ENCODE data around the gene SLC6A11. TPM values are rescaled to one million over a fixed set of nuclear protein-coding genes. Genes with fewer than 3 reads are reported as not detected.

Gene SLC6A11
- total and polyA plus RNA-seq, 7 donors: 0.06 TPM; not detected in 6

- ATAC-seq (no peak), DNase-seq (no peak)
- no peak overlapping the region for H3K4me3 ChIP-seq
- H3K36me3 ChIP-seq (ENCODE audit: insufficient read depth in 1 of 2, low read depth in 1 of 2): no peaks in the 10 kb centered on the region
- no peaks in the 10 kb centered on the region for H3K4me1 ChIP-seq
- no peaks in the 10 kb centered on the region for H3K9me3 ChIP-seq
- H3K27me3 ChIP-seq (ENCODE audit: insufficient read depth in 3 of 3, low read length in 2 of 3): peaks cover 0 to 6% (median 2%) of the 10 kb centered on the region in 3 donors
- H3K27ac ChIP-seq: no peak overlapping the region
- TF ChIP-seq, protein P1, sequence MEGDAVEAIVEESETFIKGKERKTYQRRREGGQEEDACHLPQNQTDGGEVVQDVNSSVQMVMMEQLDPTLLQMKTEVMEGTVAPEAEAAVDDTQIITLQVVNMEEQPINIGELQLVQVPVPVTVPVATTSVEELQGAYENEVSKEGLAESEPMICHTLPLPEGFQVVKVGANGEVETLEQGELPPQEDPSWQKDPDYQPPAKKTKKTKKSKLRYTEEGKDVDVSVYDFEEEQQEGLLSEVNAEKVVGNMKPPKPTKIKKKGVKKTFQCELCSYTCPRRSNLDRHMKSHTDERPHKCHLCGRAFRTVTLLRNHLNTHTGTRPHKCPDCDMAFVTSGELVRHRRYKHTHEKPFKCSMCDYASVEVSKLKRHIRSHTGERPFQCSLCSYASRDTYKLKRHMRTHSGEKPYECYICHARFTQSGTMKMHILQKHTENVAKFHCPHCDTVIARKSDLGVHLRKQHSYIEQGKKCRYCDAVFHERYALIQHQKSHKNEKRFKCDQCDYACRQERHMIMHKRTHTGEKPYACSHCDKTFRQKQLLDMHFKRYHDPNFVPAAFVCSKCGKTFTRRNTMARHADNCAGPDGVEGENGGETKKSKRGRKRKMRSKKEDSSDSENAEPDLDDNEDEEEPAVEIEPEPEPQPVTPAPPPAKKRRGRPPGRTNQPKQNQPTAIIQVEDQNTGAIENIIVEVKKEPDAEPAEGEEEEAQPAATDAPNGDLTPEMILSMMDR (IDR thresholded peaks at IDR 0.05): no peak
- WGBS, 3 donors: 74 to 80% (median 77%) methylated on average over 8 to 9 of the region's 9 CpGs
- intact Hi-C loops (cut with DNase I): no loop called here
Observed at GRCh38 chr3:10935846-10936631, 120.0 kb downstream of the SLC6A11 start.

DNA sequence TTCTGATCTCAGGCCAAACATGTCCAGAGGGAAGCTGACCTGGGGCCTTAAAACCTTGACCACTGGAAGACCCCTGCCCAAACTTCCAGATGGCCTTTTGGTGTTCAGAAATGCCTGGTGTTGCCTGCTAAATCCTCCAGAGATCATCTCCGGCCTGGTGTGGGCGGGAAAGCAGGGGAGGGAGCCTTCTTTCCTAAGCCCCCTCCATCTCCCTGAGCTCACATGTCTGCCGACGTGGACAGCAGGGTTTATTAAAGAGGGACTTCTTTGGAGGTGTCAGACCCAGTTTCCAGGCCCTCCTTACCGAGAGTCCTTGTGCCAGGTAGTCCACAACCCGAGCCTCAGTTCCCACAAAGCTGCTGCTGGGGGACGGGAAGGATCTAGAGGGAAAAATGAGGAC lies 120.7 kb downstream of the SLC6A11 start:
- H3K4me1 ChIP-seq: no peaks in the 10 kb centered on the region
- no peaks in the 10 kb centered on the region for H3K9me3 ChIP-seq
- TF ChIP-seq, protein P1 (IDR thresholded peaks at IDR 0.05): no peak
- ATAC-seq (no peak), DNase-seq (no peak)
- no peak overlapping the region for H3K27ac ChIP-seq
- no peak overlapping the region for H3K4me3 ChIP-seq
- WGBS, 3 donors: 68 to 76% (median 72%) methylated on average over 7 of the region's 7 CpGs
- H3K36me3 ChIP-seq (ENCODE audit: insufficient read depth in 1 of 2, low read depth in 1 of 2): no peaks in the 10 kb centered on the region
- H3K27me3 ChIP-seq (ENCODE audit: insufficient read depth in 3 of 3, low read length in 2 of 3): peaks cover 0 to 6% (median 2%) of the 10 kb centered on the region in 3 donors
- intact Hi-C loops (cut with DNase I): no loop called here

- TF ChIP-seq, protein P1 (IDR thresholded peaks at IDR 0.05): no peak
- intact Hi-C loops (cut with DNase I): no loop called here
- Histone ChIP-seq H3K27ac (no peak overlapping the region), H3K36me3 (ENCODE audit: insufficient read depth in 1 of 2, low read depth in 1 of 2) (no peaks in the 10 kb centered on the region), H3K9me3 (no peaks in the 10 kb centered on the region), H3K4me1 (no peaks in the 10 kb centered on the region), H3K27me3 (ENCODE audit: insufficient read depth in 3 of 3, low read length in 2 of 3) (peaks cover 0 to 5% (median 0%) of the 10 kb centered on the region in 3 donors), H3K4me3 (no peak overlapping the region)
- DNase-seq: no peak
- no peak for ATAC-seq
- WGBS, 3 donors: 80 to 88% (median 86%) methylated on average over 11 to 12 of the region's 12 CpGs
Observed at GRCh38 chr3:10937141-10937825, 121.3 kb downstream of the SLC6A11 start.

GRCh38 chr3:10939556-10939955 lies 123.5 kb downstream of the SLC6A11 start:
- H3K27me3 ChIP-seq (ENCODE audit: insufficient read depth in 3 of 3, low read length in 2 of 3): no peaks in the 10 kb centered on the region
- ATAC-seq: no peak
- WGBS, 3 donors: 79 to 88% (median 83%) methylated on average over 4 of the region's 4 CpGs

More at GRCh38 chr3:10939556-10939955, 123.5 kb downstream of the SLC6A11 start:
- Histone ChIP-seq H3K4me3 (no peak overlapping the region), H3K36me3 (ENCODE audit: insufficient read depth in 1 of 2, low read depth in 1 of 2) (no peaks in the 10 kb centered on the region), H3K9me3 (no peaks in the 10 kb centered on the region), H3K27ac (no peak overlapping the region), H3K4me1 (no peaks in the 10 kb centered on the region)
- TF ChIP-seq, protein P1 (IDR thresholded peaks at IDR 0.05): no peak
- intact Hi-C loops (cut with DNase I): no loop called here
- no peak for DNase-seq

Measured in psoas muscle (tissue), 8 donors.